GM12878 (cell line): Measurements from ENCODE around the gene ZCCHC17. TPM values are rescaled to one million over a fixed set of nuclear protein-coding genes. Genes with fewer than 3 reads are reported as not detected.

Source experiments
- ATAC-seq: fragments of 200-7000 bp; cut with Tn5 transposase; 3 replicates; pipeline ENCODE4 v1.9.1; 2020; ENCODE audit warnings: mild to moderate bottlenecking, moderate library complexity
- BruUV-seq: library from RNA; stranded (reverse); fragments of 400-500 nt; replicated peaks from 2 replicates; lab custom pipeline; 2021; lab: Mats Ljungman, UMichigan
- CTCF ChIA-PET: fragments of 300-600 bp; sonication (Branson Sonifier 250); formaldehyde crosslinking; extraction: SDS; loops from one replicate; lab custom pipeline; 2021; ENCODE audit warnings: inconsistent platforms; lab: Yijun Ruan, JAX
- POLR2A ChIA-PET: fragments of 350-600 bp; formaldehyde crosslinking; extraction: SDS; loops from one replicate; lab custom pipeline; 2021; ENCODE audit warnings: inconsistent platforms; lab: Charles Lee
- RAD21 ChIA-PET: fragments of 300-600 bp; sonication (Branson Sonifier 250); formaldehyde crosslinking; loops from one replicate; lab custom pipeline; 2023; ENCODE audit warnings: antibody characterized with exemption; ENCODE audit not compliant: unreplicated experiment; lab: Charles Lee
- SMC1A ChIA-PET: fragments of 300-600 bp; sonication (Branson Sonifier 250); formaldehyde crosslinking; loops from one replicate; lab custom pipeline; 2023; ENCODE audit not compliant: unreplicated experiment, uncharacterized antibody; lab: Charles Lee
- DNase-seq: peaks from one replicate; pipeline ENCODE4 v3.0.0-alpha.2; 2011; ENCODE audit warnings: low read depth, low spot score
- FAIRE-seq: peaks from 3 replicates; lab custom pipeline; 2011; peaks lifted over from hg19 to GRCh38; lab: Jason Lieb, UNC
- H2AFZ ChIP-seq: 2 replicates; pipeline ENCODE4 v1.6.0; 2011; ENCODE audit warnings: low read depth, low read length, control low read depth; ENCODE audit not compliant: control insufficient read depth
- H3K27ac ChIP-seq: 2 replicates; pipeline ENCODE4 v1.5.1; 2011; ENCODE audit warnings: control low read depth; ENCODE audit not compliant: control insufficient read depth, insufficient read depth
- H3K27me3 ChIP-seq, 2 experiments: replicated peaks in 1 of 2; 2 replicates each; pipeline versions ENCODE4 v1.6.0 to v1.6.1; 2011; ENCODE audit warnings: low read length in 1 of 2; ENCODE audit not compliant: control insufficient read depth in 2 of 2, insufficient read depth in 2 of 2
- H3K36me3 ChIP-seq, 2 experiments: 2 replicates each; pipeline ENCODE4 v1.5.1; 2011; ENCODE audit warnings: low read length in 1 of 2; ENCODE audit not compliant: control insufficient read depth in 2 of 2, insufficient read depth in 2 of 2
- H3K4me1 ChIP-seq: 2 replicates; pipeline ENCODE4 v1.6.1; 2011; ENCODE audit warnings: mild to moderate bottlenecking, low read length, moderate library complexity, mixed read lengths; ENCODE audit not compliant: control insufficient read depth, insufficient read depth
- H3K4me2 ChIP-seq: 2 replicates; pipeline ENCODE4 v1.6.0; 2011; ENCODE audit warnings: control low read depth; ENCODE audit not compliant: control insufficient read depth, insufficient read depth
- H3K4me3 ChIP-seq: fragments of 200-600 bp; sonication (generic); 2 replicates; pipeline ENCODE4 v1.5.1; 2016
- H3K79me2 ChIP-seq: 2 replicates; pipeline ENCODE4 v1.6.0; 2011; ENCODE audit warnings: low read length; ENCODE audit not compliant: control insufficient read depth, insufficient read depth
- H3K9ac ChIP-seq: 2 replicates; pipeline ENCODE4 v1.8.0; 2011; ENCODE audit warnings: low read length, control low read depth, mixed read lengths; ENCODE audit not compliant: control insufficient read depth, insufficient read depth
- H3K9me3 ChIP-seq: replicated peaks from 3 replicates; pipeline ENCODE4 v1.5.1; 2011; ENCODE audit warnings: mild to moderate bottlenecking, low read length; ENCODE audit not compliant: control insufficient read depth, insufficient read depth
- H4K20me1 ChIP-seq: 2 replicates; pipeline ENCODE4 v1.6.0; 2011; ENCODE audit not compliant: control insufficient read depth, insufficient read depth
- BACH1 ChIP-seq: fragments of 450-650 bp; IDR thresholded peaks from 2 replicates; pipeline ENCODE4 v1.6.1; 2017; ENCODE audit warnings: mild to moderate bottlenecking, borderline replicate concordance
- BCL11A ChIP-seq: IDR thresholded peaks from 2 replicates; pipeline ENCODE4 v1.6.1; 2011; ENCODE audit warnings: low read depth, low read length
- CBFB ChIP-seq: IDR thresholded peaks from 2 replicates; pipeline ENCODE4 v1.6.1; 2016; ENCODE audit warnings: antibody characterized with exemption, low read depth
- E2F4 ChIP-seq: IDR thresholded peaks from 2 replicates; pipeline ENCODE4 v1.6.1; 2012; ENCODE audit warnings: low read depth, low read length, improper control_type of control experiment
- FOXK2 ChIP-seq: fragments of 450-650 bp; IDR thresholded peaks from 2 replicates; pipeline ENCODE4 v1.6.1; 2017; ENCODE audit warnings: mild to moderate bottlenecking, moderate library complexity
- HDGF ChIP-seq: fragments of 450-650 bp; IDR thresholded peaks from 2 replicates; pipeline ENCODE4 v1.6.1; 2016; ENCODE audit warnings: antibody characterized with exemption
- IKZF1 ChIP-seq: fragments of 450-650 bp; conservative IDR thresholded peaks from 2 replicates; pipeline ENCODE4 v1.6.1; 2017; ENCODE audit warnings: antibody characterized with exemption, mild to moderate bottlenecking
- KLF5 ChIP-seq: fragments of 450-650 bp; IDR thresholded peaks from 2 replicates; pipeline ENCODE4 v1.6.1; 2014; ENCODE audit warnings: mild to moderate bottlenecking; ENCODE audit not compliant: partially characterized antibody
- NFXL1 ChIP-seq: fragments of 450-650 bp; IDR thresholded peaks from 2 replicates; pipeline ENCODE4 v1.6.1; 2017; ENCODE audit warnings: antibody characterized with exemption, mild to moderate bottlenecking, borderline replicate concordance
- PAX5 ChIP-seq: IDR thresholded peaks from 2 replicates; pipeline ENCODE4 v1.6.1; 2011; ENCODE audit warnings: low read depth, low read length, borderline replicate concordance
- RAD51 ChIP-seq: fragments of 450-650 bp; IDR thresholded peaks from 2 replicates; pipeline ENCODE4 v1.6.1; 2016; ENCODE audit warnings: moderate library complexity, mild to moderate bottlenecking, inconsistent platforms
- REST ChIP-seq: IDR thresholded peaks from 2 replicates; pipeline ENCODE4 v1.6.1; 2012; ENCODE audit warnings: mild to moderate bottlenecking, low read depth, low read length
- SIN3A ChIP-seq: IDR thresholded peaks from 2 replicates; pipeline ENCODE4 v1.6.1; 2012; ENCODE audit warnings: low read depth, low read length, improper control_type of control experiment
- SPI1 ChIP-seq: IDR thresholded peaks from 2 replicates; pipeline ENCODE4 v1.6.1; 2011; ENCODE audit warnings: low read depth, mild to moderate bottlenecking, low read length, moderate library complexity, borderline replicate concordance; ENCODE audit not compliant: insufficient read depth
- ZBTB11 ChIP-seq: fragments of 450-650 bp; formaldehyde crosslinking; IDR thresholded peaks from 2 replicates; pipeline ENCODE4 v1.5.0; 2022; ENCODE audit warnings: mild to moderate bottlenecking, missing genetic modification characterization
- ZNF384 ChIP-seq: IDR thresholded peaks from 2 replicates; pipeline ENCODE4 v1.6.1; 2012; ENCODE audit warnings: low read depth, mild to moderate bottlenecking, low read length, improper control_type of control experiment, borderline replicate concordance
- ZZZ3 ChIP-seq: IDR thresholded peaks from 2 replicates; pipeline ENCODE4 v1.6.1; 2011; ENCODE audit warnings: low read depth; ENCODE audit not compliant: control insufficient read depth, insufficient read length
- WGBS: methylation state at CpG from one replicate; pipeline ENCODE4 v1.1.6; 2016; ENCODE audit warnings: low lambda C conversion rate; ENCODE audit not compliant: insufficient replicate concordance, insufficient coverage; ENCODE audit errors: missing lambda C conversion rate; 5-methylcytosine and 5-hydroxymethylcytosine counted together
- in situ Hi-C: fragments of 300-500 bp; cut with MboI; formaldehyde crosslinking; loops from 9 replicates; pipeline ENCODE4 v1.14.3; 2018; ENCODE audit warnings: mixed read lengths
- intact Hi-C: fragments of 100-400 bp; cut with micrococcal nuclease; formaldehyde crosslinking; loops from one replicate; pipeline ENCODE4 v1.14.2; 2022; ENCODE audit not compliant: unreplicated experiment
- polyA plus RNA-seq, 11 experiments: library from polyadenylated mRNA; depleted of rRNA in 4 of 11; unstranded in 6 of 11; stranded (reverse) in 5 of 11; fragments of >200 nt; fragmentation: Nextera tagmentation in 4 of 11; fragmentation: Illumina TruSeq in 1 of 11; extraction: Ambion mirVana in 4 of 11; extraction: Trizol in 1 of 11; gene quantifications; 1 replicate in 1 of 11; 2 replicates in 10 of 11; pipeline versions ENCODE4 v1.2.1 to v1.2.3, GENCODE V29; 2011 to 2016; ENCODE audit warnings: inconsistent platforms in 2 of 11, missing spikeins in 2 of 11, low read depth in 1 of 11
- total RNA-seq, 4 experiments: library from RNA; depleted of rRNA in 3 of 4; stranded (reverse); fragments of >200 nt in 3 of 4; fragmentation: Illumina TruSeq in 1 of 4; extraction: Trizol in 1 of 4; gene quantifications; 2 replicates each; pipeline versions ENCODE4 v1.2.1 to v1.2.3, GENCODE V29; 2013 to 2021

ZCCHC17 gene
- total and polyA plus RNA-seq, 10 of the 15 experiments (the other 5 are each of a cell fraction or from before 2014, with no cell fraction given) = 22.3 to 86.3 (median 47.0) TPM

GRCh38 chr1:31300193-31300592 lies 3.4 kb downstream of the ZCCHC17 start:
- H3K4me3 ChIP-seq = no peak overlapping the region
- H3K27me3 ChIP-seq = no peaks in the 10 kb centered on the region
- DNase-seq = no peak
- H2AFZ ChIP-seq = no peak overlapping the region
- no peak for TF ChIP-seq BCL11A
- TF ChIP-seq SIN3A = no peak
- TF ChIP-seq SPI1 = no peak
- no peak for TF ChIP-seq ZZZ3
- TF ChIP-seq NFXL1 = no peak
- TF ChIP-seq KLF5 = no peak
- no peak for TF ChIP-seq E2F4
- no peak for TF ChIP-seq REST
- TF ChIP-seq IKZF1 = no peak
- TF ChIP-seq ZNF384 = no peak
- no peak for TF ChIP-seq ZBTB11
- no peak for TF ChIP-seq FOXK2
- TF ChIP-seq HDGF = no peak
- no peak for TF ChIP-seq RAD51
- no peak for TF ChIP-seq BACH1
- TF ChIP-seq PAX5 = no peak
- TF ChIP-seq CBFB = no peak
- RAD21 ChIA-PET = interaction anchor here (0.6 kb wide), 1 partner anchor 53 kb away, joined by 3 read pairs; no protein-coding TSS in a partner anchor
- SMC1A ChIA-PET = no interaction called here
- H3K27ac ChIP-seq = no peak overlapping the region
- intact Hi-C loops (no loop called here), in situ Hi-C loops (no loop called here)
- H3K4me2 ChIP-seq = no peak overlapping the region
- H3K9ac ChIP-seq = no peak overlapping the region
- ATAC-seq = no peak
- peaks cover 39% of the 10 kb centered on the region for H3K79me2 ChIP-seq
- no peaks in the 10 kb centered on the region for H4K20me1 ChIP-seq
- POLR2A ChIA-PET = no interaction called here
- CTCF ChIA-PET = no interaction called here
- FAIRE-seq = no peak
- no peaks in the 10 kb centered on the region for H3K36me3 ChIP-seq
- 100% methylated on average over 3 of the region's 3 CpGs for WGBS
- H3K4me1 ChIP-seq = no peaks in the 10 kb centered on the region
- no TSS peak for BruUV-seq
- no peaks in the 10 kb centered on the region for H3K9me3 ChIP-seq
